Measurements from ENCODE around the gene HMGB1. TPM values are rescaled to one million over a fixed set of nuclear protein-coding genes. Genes with fewer than 3 reads are reported as not detected.

Gene HMGB1
- total and polyA plus RNA-seq, 2 donors (not counting 1 experiment from before 2014, with no cell fraction given): 145 to 267 TPM

GRCh38 chr13:30464496-30465342 is 1.0 kb downstream of the HMGB1 start:
- H3K36me3 ChIP-seq (ENCODE audit: control insufficient read depth, insufficient read depth, low read length): no peaks in the 10 kb centered on the region
- no peaks in the 10 kb centered on the region for H3K27me3 ChIP-seq (ENCODE audit: control insufficient read depth, insufficient read depth, low read length)
- H3K4me2 ChIP-seq (ENCODE audit: extremely low read depth, insufficient read depth, low read length): peak overlapping the region; percentile 83
- peak overlapping the region; percentile 80 for H3K27ac ChIP-seq (ENCODE audit: insufficient read depth, low read length)
- H3K79me2 ChIP-seq (ENCODE audit: control insufficient read depth, insufficient read depth, low read length): peaks cover 26% of the 10 kb centered on the region
- H3K9me3 ChIP-seq (ENCODE audit: control insufficient read depth, insufficient read depth, low read depth, low read length): no peaks in the 10 kb centered on the region
- H2AFZ ChIP-seq (ENCODE audit: low read length): no peak overlapping the region
- H3K9ac ChIP-seq (ENCODE audit: insufficient read depth, low read length): peak overlapping the region; percentile 86
- no peaks in the 10 kb centered on the region for H4K20me1 ChIP-seq (ENCODE audit: control insufficient read depth, extremely low read depth, insufficient read depth, low read length)
- no peak for TF ChIP-seq CTCF (conservative IDR thresholded peaks at IDR 0.05 in 1 of 2, IDR thresholded peaks at IDR 0.05 in 1 of 2; ENCODE audit: low read depth in 1 of 2, low read length in 2 of 2)
- TF ChIP-seq EZH2 (IDR thresholded peaks at IDR 0.05; ENCODE audit: low read length, missing control alignments): no peak
- H3K4me1 ChIP-seq (ENCODE audit: control insufficient read depth, extremely low read depth, insufficient read depth, low read length): peaks cover 2% of the 10 kb centered on the region
- DNase-seq (ENCODE audit: low read depth in 2 of 2): peak; percentile 83 to 85
- H3K4me3 ChIP-seq (replicated peaks in 1 of 4; ENCODE audit: control extremely low read depth in 1 of 4, insufficient read depth in 1 of 4, low read depth in 3 of 4, low read length in 4 of 4): peak overlapping the region; percentile 51 to 82 (median 76)

GRCh38 chr13:30463787-30464495 is 1.8 kb downstream of the HMGB1 start:
- Histone ChIP-seq H3K27ac (ENCODE audit: insufficient read depth, low read length) (peak overlapping the region; percentile 80), H3K9ac (ENCODE audit: insufficient read depth, low read length) (peak overlapping the region; percentile 86), H4K20me1 (ENCODE audit: control insufficient read depth, extremely low read depth, insufficient read depth, low read length) (no peaks in the 10 kb centered on the region), H3K4me1 (ENCODE audit: control insufficient read depth, extremely low read depth, insufficient read depth, low read length) (peaks cover 2% of the 10 kb centered on the region), H3K27me3 (ENCODE audit: control insufficient read depth, insufficient read depth, low read length) (no peaks in the 10 kb centered on the region), H3K36me3 (ENCODE audit: control insufficient read depth, insufficient read depth, low read length) (no peaks in the 10 kb centered on the region), H3K79me2 (ENCODE audit: control insufficient read depth, insufficient read depth, low read length) (peaks cover 26% of the 10 kb centered on the region), H3K9me3 (ENCODE audit: control insufficient read depth, insufficient read depth, low read depth, low read length) (no peaks in the 10 kb centered on the region), H2AFZ (ENCODE audit: low read length) (no peak overlapping the region), H3K4me3 (replicated peaks in 1 of 4; ENCODE audit: control extremely low read depth in 1 of 4, insufficient read depth in 1 of 4, low read depth in 3 of 4, low read length in 4 of 4) (peak overlapping the region; percentile 51 to 82 (median 76)), H3K4me2 (ENCODE audit: extremely low read depth, insufficient read depth, low read length) (peak overlapping the region; percentile 83)
- DNase-seq (ENCODE audit: low read depth in 2 of 2): peak; percentile 62 to 69
- no peak for TF ChIP-seq CTCF (conservative IDR thresholded peaks at IDR 0.05 in 1 of 2, IDR thresholded peaks at IDR 0.05 in 1 of 2; ENCODE audit: low read depth in 1 of 2, low read length in 2 of 2)
- no peak for TF ChIP-seq EZH2 (IDR thresholded peaks at IDR 0.05; ENCODE audit: low read length, missing control alignments)

All from fibroblast of lung (primary cell).